Activated T-cell treated with anti-CD3 and anti-CD28 coated beads for 48 hours (primary cell): Measurements from ENCODE around the gene FANCI.

Experiments
- DNase-seq: peaks from one replicate; pipeline ENCODE4 v3.0.0-alpha.2; 2020; ENCODE audit warnings: low read depth

FANCI gene

GRCh38 chr15:89243691-89244573 is at the start of gene FANCI:
Gene FANCI (plus strand): TSS chr15:89243979. CDS start chr15:89247648, 3,669 bp downstream.
- peak; percentile 96 for DNase-seq

DNA sequence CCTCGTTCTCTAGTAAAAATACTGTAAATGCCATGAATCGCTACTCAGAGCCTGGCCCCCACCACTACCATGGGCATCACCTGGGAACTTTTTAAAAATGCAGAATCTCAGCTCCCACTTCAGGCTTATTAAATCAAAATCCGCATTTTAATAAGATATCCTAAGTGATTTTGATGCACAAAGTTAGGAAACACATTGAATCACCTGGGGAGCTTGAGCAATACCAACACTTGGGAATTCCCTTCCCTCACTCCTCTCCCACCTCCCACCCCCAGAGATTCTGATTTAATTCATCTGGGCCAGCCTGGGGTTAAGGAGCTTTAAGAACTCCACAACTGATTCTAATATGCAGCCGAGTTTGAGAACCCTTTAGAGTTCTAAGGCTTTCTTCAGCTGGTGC is 49.2 kb upstream of the FANCI start:
- no peak for DNase-seq

- DNase-seq, result no peak
Observed at GRCh38 chr15:89195836-89196235, 47.9 kb upstream of the FANCI start.

- no peak for DNase-seq
Observed at GRCh38 chr15:89196241-89196640, 47.5 kb upstream of the FANCI start.

GRCh38 chr15:89196994-89197393 is 46.8 kb upstream of the FANCI start:
- peak; percentile 63 for DNase-seq

GRCh38 chr15:89197503-89197971 is 46.2 kb upstream of the FANCI start:
- DNase-seq, result peak; percentile 26

GRCh38 chr15:89198196-89198595 is 45.6 kb upstream of the FANCI start:
- DNase-seq, result no peak

- DNase-seq, result no peak
Observed at GRCh38 chr15:89198934-89199333, 44.8 kb upstream of the FANCI start.

GRCh38 chr15:89199746-89200145 is 44.0 kb upstream of the FANCI start:
- DNase-seq, result no peak

- DNase-seq, result no peak
Observed at GRCh38 chr15:89200182-89200581, 43.6 kb upstream of the FANCI start.

- DNase-seq, result no peak
Observed at GRCh38 chr15:89201465-89202005, 42.2 kb upstream of the FANCI start.

GRCh38 chr15:89203705-89204273 is 40.0 kb upstream of the FANCI start:
- DNase-seq, result no peak

GRCh38 chr15:89205991-89206585 is 37.7 kb upstream of the FANCI start:
- no peak for DNase-seq

- peak; percentile 72 for DNase-seq
Observed at GRCh38 chr15:89206908-89207331, 36.9 kb upstream of the FANCI start.

- no peak for DNase-seq
Observed at GRCh38 chr15:89208256-89208655, 35.5 kb upstream of the FANCI start.

GRCh38 chr15:89209057-89209456 is 34.7 kb upstream of the FANCI start:
- no peak for DNase-seq

- no peak for DNase-seq
Observed at GRCh38 chr15:89211678-89212170, 32.1 kb upstream of the FANCI start.

- DNase-seq, result no peak
Observed at GRCh38 chr15:89215627-89216026, 28.2 kb upstream of the FANCI start.

- DNase-seq, result no peak
Observed at GRCh38 chr15:89217031-89217430, 26.7 kb upstream of the FANCI start.

- DNase-seq, result no peak
Observed at GRCh38 chr15:89217686-89218376, 25.9 kb upstream of the FANCI start.

DNA sequence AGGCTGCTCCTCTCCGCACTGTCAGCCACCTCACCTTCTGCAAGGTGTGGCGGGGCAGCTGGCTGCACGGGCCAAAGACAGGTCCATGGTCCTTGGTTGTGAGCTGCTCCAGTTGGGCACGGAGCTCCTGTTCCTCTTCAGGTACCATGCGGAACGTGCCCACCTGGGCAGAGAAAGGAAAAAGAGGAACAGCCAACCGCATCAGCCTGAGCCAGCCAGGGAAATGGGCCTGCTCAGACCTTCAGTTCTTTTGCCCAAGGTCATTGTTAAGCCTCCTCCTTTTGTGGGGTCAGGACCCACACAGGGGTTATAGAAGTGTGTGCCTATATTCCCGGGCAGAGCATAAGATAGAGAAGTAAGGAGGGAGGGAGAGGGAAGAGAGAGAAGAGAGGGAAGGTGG is 25.2 kb upstream of the FANCI start:
- no peak for DNase-seq

- DNase-seq, result no peak
Observed at GRCh38 chr15:89221543-89221942, 22.2 kb upstream of the FANCI start, which contains the start of gene RLBP1. Gene RLBP1 (minus strand): TSS chr15:89221579. CDS start chr15:89218975, 2,604 bp downstream.
